GM12878 (cell line): ENCODE results near the gene GSTT4.

Experiments used
- CEBPB ChIP-seq, 2 experiments: fragments of 150-350 bp in 1 of 2; IDR thresholded peaks; 2 replicates each; pipeline ENCODE4 v1.6.1; 2012 to 2014; ENCODE audit warnings: low read depth in 2 of 2, low read length in 2 of 2, borderline replicate concordance in 1 of 2, inconsistent platforms in 1 of 2
- PAX8 ChIP-seq: fragments of 450-650 bp; IDR thresholded peaks from 2 replicates; pipeline ENCODE4 v1.6.1; 2017; ENCODE audit warnings: mild to moderate bottlenecking, moderate library complexity
- SP1 ChIP-seq: IDR thresholded peaks from one replicate; pipeline ENCODE4 v1.6.1; 2011; ENCODE audit warnings: low read depth, low read length
- YY1 ChIP-seq: IDR thresholded peaks from 2 replicates; pipeline ENCODE4 v1.6.1; 2011; ENCODE audit warnings: low read depth, mild to moderate bottlenecking, low read length
- TF ChIP-seq, protein P1 (sequence below), 3 experiments: IDR thresholded peaks in 2 of 3; conservative IDR thresholded peaks in 1 of 3; 2 replicates each; pipeline ENCODE4 v1.5.1; 2011; ENCODE audit warnings: low read depth in 3 of 3, low read length in 3 of 3, mild to moderate bottlenecking in 3 of 3, control low read depth in 2 of 3, moderate library complexity in 2 of 3, inconsistent platforms in 1 of 3, mixed read lengths in 1 of 3; ENCODE audit not compliant: control insufficient read depth in 2 of 3, insufficient read depth in 1 of 3; ENCODE audit errors: extremely low read depth in 1 of 3
- TF ChIP-seq, protein P2 (sequence below): fragments of 450-650 bp; conservative IDR thresholded peaks from 2 replicates; pipeline ENCODE4 v1.6.1; 2017; ENCODE audit warnings: mild to moderate bottlenecking, moderate library complexity
- TF ChIP-seq, protein P3 (sequence below): fragments of 450-650 bp; IDR thresholded peaks from 2 replicates; pipeline ENCODE4 v1.6.1; 2017; ENCODE audit warnings: mild to moderate bottlenecking

DNA sequence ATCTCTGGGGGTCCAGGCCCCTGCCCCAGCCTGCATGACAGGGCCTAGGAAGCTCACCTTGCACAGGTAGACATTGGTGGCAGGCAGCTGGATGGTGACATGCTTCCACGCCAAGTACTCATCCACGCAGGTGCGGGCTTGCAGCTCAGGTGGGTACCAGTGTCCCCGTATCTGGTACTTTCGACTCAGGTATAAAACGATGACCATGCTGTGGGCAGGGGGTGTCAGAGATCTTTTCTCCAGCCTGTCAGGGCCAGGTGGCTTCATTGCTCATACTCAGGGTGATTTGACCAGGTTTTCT, 1.6 kb upstream of the GSTT4 start:
- TF ChIP-seq, protein P1, sequence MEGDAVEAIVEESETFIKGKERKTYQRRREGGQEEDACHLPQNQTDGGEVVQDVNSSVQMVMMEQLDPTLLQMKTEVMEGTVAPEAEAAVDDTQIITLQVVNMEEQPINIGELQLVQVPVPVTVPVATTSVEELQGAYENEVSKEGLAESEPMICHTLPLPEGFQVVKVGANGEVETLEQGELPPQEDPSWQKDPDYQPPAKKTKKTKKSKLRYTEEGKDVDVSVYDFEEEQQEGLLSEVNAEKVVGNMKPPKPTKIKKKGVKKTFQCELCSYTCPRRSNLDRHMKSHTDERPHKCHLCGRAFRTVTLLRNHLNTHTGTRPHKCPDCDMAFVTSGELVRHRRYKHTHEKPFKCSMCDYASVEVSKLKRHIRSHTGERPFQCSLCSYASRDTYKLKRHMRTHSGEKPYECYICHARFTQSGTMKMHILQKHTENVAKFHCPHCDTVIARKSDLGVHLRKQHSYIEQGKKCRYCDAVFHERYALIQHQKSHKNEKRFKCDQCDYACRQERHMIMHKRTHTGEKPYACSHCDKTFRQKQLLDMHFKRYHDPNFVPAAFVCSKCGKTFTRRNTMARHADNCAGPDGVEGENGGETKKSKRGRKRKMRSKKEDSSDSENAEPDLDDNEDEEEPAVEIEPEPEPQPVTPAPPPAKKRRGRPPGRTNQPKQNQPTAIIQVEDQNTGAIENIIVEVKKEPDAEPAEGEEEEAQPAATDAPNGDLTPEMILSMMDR (IDR thresholded peaks at IDR 0.05 in 2 of 3, conservative IDR thresholded peaks at IDR 0.05 in 1 of 3; ENCODE audit: control insufficient read depth in 2 of 3, extremely low read depth in 1 of 3, insufficient read depth in 1 of 3, low read depth in 3 of 3, low read length in 3 of 3): no peak
- TF ChIP-seq, protein P2, sequence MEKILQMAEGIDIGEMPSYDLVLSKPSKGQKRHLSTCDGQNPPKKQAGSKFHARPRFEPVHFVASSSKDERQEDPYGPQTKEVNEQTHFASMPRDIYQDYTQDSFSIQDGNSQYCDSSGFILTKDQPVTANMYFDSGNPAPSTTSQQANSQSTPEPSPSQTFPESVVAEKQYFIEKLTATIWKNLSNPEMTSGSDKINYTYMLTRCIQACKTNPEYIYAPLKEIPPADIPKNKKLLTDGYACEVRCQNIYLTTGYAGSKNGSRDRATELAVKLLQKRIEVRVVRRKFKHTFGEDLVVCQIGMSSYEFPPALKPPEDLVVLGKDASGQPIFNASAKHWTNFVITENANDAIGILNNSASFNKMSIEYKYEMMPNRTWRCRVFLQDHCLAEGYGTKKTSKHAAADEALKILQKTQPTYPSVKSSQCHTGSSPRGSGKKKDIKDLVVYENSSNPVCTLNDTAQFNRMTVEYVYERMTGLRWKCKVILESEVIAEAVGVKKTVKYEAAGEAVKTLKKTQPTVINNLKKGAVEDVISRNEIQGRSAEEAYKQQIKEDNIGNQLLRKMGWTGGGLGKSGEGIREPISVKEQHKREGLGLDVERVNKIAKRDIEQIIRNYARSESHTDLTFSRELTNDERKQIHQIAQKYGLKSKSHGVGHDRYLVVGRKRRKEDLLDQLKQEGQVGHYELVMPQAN: no peak
- TF ChIP-seq, protein P3, sequence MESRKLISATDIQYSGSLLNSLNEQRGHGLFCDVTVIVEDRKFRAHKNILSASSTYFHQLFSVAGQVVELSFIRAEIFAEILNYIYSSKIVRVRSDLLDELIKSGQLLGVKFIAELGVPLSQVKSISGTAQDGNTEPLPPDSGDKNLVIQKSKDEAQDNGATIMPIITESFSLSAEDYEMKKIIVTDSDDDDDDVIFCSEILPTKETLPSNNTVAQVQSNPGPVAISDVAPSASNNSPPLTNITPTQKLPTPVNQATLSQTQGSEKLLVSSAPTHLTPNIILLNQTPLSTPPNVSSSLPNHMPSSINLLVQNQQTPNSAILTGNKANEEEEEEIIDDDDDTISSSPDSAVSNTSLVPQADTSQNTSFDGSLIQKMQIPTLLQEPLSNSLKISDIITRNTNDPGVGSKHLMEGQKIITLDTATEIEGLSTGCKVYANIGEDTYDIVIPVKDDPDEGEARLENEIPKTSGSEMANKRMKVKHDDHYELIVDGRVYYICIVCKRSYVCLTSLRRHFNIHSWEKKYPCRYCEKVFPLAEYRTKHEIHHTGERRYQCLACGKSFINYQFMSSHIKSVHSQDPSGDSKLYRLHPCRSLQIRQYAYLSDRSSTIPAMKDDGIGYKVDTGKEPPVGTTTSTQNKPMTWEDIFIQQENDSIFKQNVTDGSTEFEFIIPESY: no peak
- TF ChIP-seq PAX8 (no peak), SP1 (no peak), YY1 (no peak), CEBPB (IDR thresholded peaks at IDR 0.05; ENCODE audit: borderline replicate concordance in 1 of 2, low read depth in 2 of 2, low read length in 2 of 2) (no peak)
